GM23338 (cell line): ENCODE data around the gene PLEKHS1.

Experiments
- CREB1 ChIP-seq: fragments of 250-450 bp; sonication (Bioruptor Pico); IDR thresholded peaks from 2 replicates; pipeline ENCODE4 v1.5.0; 2020; ENCODE audit warnings: low read depth, mild to moderate bottlenecking, moderate library complexity
- CTCF ChIP-seq, 2 experiments: fragments of 200-600 bp in 1 of 2; sonication (generic) in 1 of 2; conservative IDR thresholded peaks; 2 replicates each; pipeline versions ENCODE4 v1.5.1 to v1.6.1; 2016 to 2017; ENCODE audit warnings: antibody characterized with exemption in 2 of 2, low read depth in 2 of 2, mild to moderate bottlenecking in 2 of 2, moderate library complexity in 1 of 2
- EZH2 ChIP-seq: fragments of 200-600 bp; sonication (generic); IDR thresholded peaks from one replicate; pipeline ENCODE4 v1.8.0; 2017; ENCODE audit warnings: antibody characterized with exemption, mild to moderate bottlenecking, low read depth; ENCODE audit not compliant: unreplicated experiment
- EZH2phosphoT487 ChIP-seq: fragments of 200-600 bp; sonication (generic); IDR thresholded peaks from one replicate; pipeline ENCODE4 v1.8.1; 2018; ENCODE audit warnings: antibody characterized with exemption; ENCODE audit not compliant: unreplicated experiment
- JUNB ChIP-seq: IDR thresholded peaks from one replicate; pipeline ENCODE4 v1.6.1; 2016; ENCODE audit warnings: antibody characterized with exemption; ENCODE audit not compliant: unreplicated experiment
- NANOG ChIP-seq: IDR thresholded peaks from 2 replicates; pipeline ENCODE4 v1.6.1; 2016; ENCODE audit warnings: antibody characterized with exemption, borderline replicate concordance
- POLR2AphosphoS5 ChIP-seq: IDR thresholded peaks from 2 replicates; pipeline ENCODE4 v1.6.1; 2016; ENCODE audit warnings: antibody characterized with exemption, low read depth
- REST ChIP-seq: IDR thresholded peaks from one replicate; pipeline ENCODE4 v1.6.1; 2018; ENCODE audit warnings: antibody characterized with exemption; ENCODE audit not compliant: unreplicated experiment
- STAT1 ChIP-seq: IDR thresholded peaks from one replicate; pipeline ENCODE4 v1.6.1; 2016; ENCODE audit warnings: antibody characterized with exemption; ENCODE audit not compliant: unreplicated experiment
- ZNF331 ChIP-seq: fragments of 250-450 bp; sonication (Bioruptor Pico); IDR thresholded peaks from 2 replicates; pipeline ENCODE4 v1.5.0; 2020; ENCODE audit warnings: low read depth, mild to moderate bottlenecking, moderate library complexity
- ZNF462 ChIP-seq: fragments of 250-450 bp; sonication (Bioruptor Pico); IDR thresholded peaks from 2 replicates; pipeline ENCODE4 v1.5.0; 2020; ENCODE audit warnings: mild to moderate bottlenecking, moderate library complexity

- TF ChIP-seq NANOG (no peak), CTCF (conservative IDR thresholded peaks at IDR 0.05; ENCODE audit: low read depth in 2 of 2) (no peak), EZH2 (no peak), REST (no peak), EZH2phosphoT487 (no peak), CREB1 (CRISPR knock-in tag) (no peak), POLR2AphosphoS5 (no peak), STAT1 (no peak), ZNF331 (no peak), ZNF462 (CRISPR knock-in tag) (no peak), JUNB (no peak)
Measured at GRCh38 chr10:113745374-113745773, 6.1 kb upstream of the PLEKHS1 start.
